Effector CD8-positive, alpha-beta T cell (primary cell): ENCODE results near the gene ATP2B1.
"Not testable (repeated sequence)": the region's sequence is repeated elsewhere in the genome, so short reads cannot be mapped to it uniquely, and the experiment has no call there.

ENCODE experiments used
- DNase-seq: peaks from one replicate; lab custom pipeline; 2025; lab: John Stamatoyannopoulos, UW
- total RNA-seq, 4 experiments: gene quantifications; one replicate each; lab custom pipeline; 2026; lab: John Stamatoyannopoulos, UW

Gene ATP2B1
- 83.2 to 170 (median 87.9) reads per million in 4 experiments for total RNA-seq

DNA sequence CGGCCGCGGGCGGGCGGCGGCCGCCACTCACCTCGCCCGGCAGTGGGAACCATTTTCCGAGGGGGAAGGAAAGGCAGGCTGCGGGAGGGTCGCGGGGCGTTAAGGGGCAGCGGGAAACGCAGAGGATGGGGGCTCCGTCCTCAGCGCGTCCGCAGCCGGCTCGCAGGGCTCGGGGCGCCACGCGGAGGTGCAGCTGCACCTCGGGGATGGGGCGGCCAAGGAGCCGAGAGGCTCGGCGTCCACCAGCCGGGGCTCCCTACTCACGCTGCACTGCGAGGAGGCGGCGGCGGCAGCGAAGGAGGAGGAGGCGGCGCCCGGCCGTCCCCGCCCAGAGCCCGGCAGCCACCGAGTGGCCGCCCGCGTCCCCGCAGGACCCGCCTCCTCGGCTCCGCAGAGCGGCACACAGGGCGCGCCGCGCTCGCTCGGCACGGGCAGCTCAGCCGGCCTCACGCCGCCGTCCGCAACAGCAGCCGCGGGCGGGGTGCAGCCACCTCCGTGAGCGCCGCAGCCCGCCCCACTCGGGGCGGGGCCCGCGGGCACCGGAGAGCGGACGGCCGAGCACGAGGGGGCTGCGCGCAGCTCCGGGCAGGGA lies at the start of gene ATP2B1:
Gene ATP2B1, minus strand, starts transcription at position 274 of the 592 bp plus-strand sequence. CDS start 52,952 bp downstream, outside the sequence.
- DNase-seq, result peak; percentile 66

DNA sequence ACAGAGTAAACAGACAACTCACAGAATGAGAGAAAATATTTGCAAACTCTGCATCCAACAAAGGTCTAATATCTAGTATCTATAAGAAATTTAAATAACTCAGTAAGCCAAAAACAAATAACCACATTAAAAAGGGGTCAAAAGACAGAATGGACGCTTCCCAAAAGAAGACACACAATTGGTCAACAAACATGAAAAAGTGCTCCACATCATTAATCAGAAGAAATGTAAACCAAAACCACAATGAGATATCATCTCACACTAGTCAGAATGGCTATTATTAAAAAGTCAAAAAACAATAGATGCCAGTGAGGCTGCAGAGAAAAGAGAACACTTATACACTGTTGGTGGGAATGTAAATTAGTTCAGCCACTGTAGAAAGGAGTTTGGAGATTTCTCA lies 49.3 kb upstream of the ATP2B1 start:
- not testable (repeated sequence) for DNase-seq

DNA sequence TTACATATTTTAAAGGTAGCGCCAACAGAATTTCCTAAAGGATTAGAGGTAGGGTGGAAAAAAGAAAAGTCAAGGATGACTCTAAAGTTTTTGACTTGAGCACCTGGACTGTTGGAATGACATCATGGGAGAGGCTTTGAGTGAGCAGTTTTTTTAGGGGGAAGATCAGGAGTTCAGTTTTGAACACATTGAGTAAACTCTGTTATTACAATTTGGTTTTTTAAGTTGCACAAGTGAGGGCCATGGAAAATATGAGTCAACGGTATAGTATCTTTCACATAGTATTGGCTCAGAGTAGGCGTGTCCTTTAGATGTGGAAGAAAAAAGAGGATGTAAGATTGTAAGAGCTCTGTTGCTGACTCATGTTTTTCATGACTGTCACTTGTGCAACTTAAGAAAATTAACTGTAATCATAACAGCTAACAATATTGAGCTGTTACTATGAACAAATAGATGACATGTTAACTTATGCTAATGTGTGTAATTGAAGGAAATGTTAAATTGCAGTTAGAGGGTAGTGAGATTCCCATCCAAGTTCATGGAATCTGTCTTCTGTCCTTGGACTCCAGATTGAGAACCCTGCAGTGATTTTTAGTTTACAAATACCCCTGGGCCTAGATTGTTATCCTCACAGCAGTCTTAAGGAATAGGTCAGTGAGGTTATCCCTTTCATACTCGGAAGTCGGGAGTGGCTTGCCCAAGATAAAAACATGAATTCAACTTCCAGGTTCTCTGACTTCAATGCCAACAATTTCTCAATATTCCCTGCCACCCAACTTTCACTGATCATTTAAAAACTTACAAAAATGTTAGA lies 48.2 kb upstream of the ATP2B1 start:
- no peak for DNase-seq

DNA sequence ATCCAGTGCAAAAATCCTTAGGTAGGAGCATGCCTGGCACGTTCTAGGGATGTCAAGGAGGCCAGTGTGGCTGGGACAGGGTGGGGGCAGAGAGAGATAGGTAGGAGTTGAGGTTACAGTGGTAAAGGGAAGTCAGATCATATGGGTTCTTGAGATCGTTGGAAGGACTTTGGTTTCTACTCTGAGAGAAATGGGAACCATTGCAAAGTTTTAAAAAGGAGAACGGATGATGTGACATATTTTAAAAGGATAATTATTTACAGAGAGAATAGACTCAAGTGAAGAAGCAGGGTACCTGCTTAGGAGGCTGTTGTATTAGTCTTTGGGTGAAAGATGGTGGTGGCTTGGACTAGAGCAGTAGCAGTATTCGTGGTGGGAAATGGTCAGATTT lies 47.6 kb upstream of the ATP2B1 start:
- no peak for DNase-seq

DNA sequence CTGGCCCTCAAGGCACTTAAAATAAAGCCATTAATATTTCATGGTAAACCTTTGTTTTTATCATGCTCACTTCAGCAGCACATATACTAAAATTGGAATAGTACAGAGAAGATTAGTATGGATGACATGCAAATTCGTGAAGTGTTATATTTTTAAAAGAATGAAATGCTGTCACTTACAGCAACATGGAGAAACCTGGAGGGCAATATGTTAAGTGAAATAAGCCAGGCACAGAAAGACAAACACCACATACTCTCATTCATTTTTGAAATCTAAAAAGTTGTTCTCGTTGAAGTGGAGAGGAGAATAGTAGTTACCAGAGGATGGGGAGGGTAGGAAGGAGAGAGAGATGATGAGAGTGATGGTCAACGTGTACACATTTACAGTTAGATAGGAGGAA lies 45.4 kb upstream of the ATP2B1 start:
- DNase-seq, result no peak

DNA sequence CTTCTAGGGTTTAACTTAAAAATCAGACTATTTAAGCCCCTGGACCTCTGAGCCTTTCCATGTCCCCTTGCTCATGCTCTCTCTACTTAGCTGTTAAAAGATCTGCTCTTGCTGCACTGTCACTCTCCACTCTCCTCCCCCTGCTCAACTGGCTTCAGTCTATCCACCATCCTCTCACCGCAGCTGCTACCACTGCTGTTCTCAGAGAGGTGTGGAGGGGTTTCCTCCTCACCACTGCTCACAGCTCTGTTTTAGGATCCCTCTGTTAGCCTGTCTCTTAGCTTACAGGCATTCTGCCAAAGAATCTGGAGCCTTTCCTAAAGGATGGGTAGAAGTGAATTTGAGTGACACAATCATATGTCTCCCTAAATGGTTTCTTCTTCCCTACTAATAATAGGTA lies 43.7 kb upstream of the ATP2B1 start:
- DNase-seq, result no peak

DNA sequence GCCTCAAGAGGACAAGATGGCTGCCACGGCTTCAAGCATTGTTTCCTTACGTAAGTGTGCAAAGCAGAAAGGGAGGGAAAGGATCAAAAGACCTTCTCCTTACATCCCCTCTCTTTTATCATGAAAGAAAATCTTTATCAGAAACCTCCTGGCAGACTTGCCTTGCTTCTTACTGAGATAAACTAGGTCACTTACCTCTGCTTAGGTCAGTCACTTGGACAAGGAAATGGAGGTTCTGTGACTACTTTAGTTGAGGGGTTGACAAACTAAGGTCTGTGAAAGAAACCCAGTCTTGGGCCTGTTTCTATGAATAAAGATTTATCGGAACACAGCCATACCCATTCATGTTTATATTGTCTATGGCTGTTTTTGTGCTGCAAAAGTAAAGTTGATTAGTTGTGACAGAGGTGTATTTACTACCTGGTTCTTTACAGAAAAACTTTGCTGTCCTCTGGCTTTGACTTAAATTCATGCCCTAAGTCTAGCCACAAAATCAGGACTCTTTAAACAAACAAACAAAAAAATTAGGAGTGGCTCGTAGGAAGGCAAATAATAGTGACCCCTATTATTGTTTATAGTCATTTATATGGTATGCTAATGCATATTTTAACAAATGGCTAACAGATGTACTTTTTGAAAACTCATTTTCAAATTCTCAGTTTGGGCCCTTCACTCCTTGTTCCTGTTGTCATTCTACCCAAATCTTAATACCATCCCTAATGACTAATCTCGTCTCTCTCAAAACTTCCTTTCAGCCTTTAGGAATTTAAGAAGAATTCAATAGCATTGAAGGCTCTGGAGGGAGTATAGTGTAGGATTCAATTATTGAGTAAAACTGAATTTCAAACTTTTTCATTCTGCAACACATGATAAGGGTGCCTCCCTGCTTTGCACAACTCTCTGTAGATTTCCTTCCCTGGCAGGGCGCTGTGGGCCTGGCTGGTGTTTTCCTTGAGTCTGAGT lies 42.0 kb upstream of the ATP2B1 start:
- DNase-seq, result no peak

DNA sequence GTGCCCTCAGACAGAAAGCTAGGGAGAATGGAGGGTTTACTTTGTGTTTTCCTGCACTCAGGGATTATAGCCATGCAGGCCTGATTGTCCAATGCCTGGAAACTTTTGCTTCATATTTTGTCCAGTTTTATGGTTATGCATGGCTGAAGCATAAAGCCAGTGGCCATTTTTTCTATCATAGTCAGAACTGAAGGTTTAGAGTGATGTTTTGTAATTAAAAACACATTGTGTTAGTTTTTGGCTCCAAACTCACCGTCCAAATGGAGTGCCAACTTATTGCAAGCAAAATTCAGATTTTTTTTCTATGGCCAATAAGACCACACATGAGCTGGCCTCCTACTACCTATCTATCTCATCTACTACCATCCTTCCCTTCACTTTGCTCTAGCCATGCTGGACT lies 40.2 kb upstream of the ATP2B1 start:
- no peak for DNase-seq

DNA sequence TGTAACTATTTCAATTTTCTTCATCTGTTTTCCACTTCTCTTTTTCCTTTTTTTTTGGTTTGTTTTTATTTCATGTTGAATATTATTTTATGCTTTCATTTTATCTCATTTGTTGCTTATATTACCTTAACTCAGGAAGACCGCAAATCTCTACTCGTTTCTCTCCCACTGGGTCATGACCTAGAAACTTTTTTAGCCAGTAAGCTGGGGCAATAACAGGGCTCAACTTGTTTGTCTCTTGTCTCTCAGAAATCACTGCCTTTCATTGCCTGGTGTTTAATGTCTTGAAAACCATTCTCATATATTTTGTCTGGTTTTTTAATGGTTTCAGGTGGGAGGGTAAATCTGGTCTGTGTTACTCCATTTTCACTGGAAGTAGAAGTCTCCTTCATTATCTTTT lies 36.6 kb upstream of the ATP2B1 start:
- no peak for DNase-seq

DNA sequence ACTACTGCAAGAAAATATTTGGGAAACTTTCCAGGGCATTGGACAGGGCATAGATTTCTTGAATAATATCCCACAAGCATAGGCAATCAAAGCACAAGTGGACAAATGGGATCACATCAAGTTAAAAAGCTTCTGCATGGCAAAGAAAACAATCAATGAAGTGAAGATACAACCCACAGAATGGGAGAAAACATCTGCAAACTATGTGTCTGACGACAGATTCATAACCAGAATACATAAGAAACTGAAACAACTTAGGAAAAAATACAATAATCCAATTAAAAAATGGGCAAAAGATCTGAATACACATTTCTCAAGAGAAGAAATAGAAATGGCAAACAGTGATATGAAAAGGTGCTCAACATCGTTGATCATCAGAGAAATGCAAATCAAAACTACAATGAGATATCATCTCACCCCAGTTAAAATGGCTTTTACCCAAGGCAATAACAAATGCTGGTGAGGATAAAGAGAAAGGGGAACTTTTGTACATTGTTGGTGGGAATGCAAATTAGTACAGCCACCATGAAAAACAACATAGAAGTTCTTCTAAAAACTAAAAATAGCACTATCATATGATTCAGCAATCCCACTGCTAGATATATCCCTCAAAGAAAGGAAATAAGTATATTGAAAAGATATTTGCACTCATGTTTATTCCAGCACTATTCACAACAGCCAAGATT lies 33.8 kb upstream of the ATP2B1 start:
- no peak for DNase-seq

DNA sequence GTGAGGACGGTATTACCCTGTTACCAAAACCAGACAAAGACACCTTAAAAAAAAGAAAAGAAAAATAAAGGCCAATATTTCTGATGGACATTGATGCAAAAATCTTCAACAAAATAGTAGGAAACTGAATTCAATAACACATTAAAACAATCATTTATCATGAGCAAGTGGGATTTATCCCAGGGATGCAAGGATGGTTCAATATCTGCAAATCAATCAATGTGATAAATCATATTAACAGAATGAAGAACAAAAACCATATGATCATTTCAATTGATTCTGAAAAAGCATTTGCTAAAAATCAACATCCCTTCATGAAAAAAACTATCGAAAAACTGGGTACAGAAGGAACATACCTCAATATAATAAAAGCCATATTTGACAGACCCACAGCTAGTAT lies 32.3 kb upstream of the ATP2B1 start:
- DNase-seq, result no peak

DNA sequence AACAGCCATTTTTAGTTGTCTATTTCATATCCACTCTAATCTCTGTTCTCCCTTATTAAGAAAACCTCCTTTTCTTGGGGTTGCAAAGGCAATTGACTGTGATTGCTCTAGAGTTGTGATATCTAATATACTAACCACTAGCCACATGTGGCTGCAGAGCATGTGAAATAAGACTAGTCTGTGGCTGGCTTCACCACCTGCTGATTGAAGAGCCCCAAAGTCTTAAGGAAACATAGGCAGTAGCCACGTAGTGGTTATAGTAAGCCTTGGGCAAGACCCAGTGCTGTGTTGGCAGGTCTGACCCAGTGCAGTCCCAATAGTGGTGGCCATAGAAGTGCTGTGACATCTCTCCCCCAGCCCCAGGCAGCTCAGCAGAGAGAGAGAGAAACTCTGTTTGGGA lies 28.4 kb upstream of the ATP2B1 start:
- DNase-seq, result no peak

DNA sequence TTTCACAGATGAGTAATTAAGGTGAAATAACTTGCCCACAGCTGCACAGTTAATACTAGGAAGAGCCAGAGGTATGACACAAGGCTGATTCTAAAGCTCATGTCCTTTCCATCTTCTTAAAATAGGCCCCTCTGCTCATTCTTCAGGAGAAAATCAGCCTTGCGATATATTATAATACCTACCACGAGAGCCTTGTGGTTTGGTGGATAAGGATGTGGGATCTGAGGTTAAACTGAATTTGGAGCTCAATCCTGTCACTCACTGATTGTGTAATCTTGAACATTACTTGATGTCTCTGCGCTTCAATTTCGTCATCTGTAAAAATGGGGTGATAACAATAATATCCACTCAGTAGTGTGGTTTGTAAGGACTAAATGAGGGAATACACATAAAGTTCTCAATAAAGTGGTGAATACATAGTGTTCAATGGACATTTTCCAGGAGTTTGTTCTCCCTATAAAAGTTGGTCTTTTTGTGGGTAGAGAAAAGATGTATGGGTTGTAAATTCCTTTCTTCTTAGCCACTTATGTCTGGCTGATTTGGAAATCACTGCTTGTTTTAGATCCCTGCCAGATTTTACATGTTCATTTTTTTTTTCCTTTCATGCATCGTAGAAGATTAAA lies 25.1 kb upstream of the ATP2B1 start:
- no peak for DNase-seq

DNA sequence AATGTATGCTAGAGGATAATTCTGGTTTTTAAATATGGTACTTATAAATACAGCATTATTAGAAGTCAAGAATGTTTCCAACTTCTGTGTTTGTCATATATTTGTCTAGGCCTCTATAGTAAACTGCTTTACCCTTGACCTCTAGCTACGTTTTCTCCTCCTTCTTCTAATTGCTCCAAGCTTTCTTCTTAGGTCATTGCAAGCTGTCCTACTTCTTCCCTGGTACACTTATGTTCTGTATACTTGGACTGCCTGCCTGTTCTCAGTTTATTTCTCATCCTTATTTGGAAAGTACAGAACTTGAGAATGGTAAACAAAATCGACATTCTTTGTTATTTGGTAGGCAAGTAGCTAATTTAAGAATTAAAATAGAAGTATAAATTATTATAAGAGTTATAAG lies 23.9 kb upstream of the ATP2B1 start:
- no peak for DNase-seq

DNA sequence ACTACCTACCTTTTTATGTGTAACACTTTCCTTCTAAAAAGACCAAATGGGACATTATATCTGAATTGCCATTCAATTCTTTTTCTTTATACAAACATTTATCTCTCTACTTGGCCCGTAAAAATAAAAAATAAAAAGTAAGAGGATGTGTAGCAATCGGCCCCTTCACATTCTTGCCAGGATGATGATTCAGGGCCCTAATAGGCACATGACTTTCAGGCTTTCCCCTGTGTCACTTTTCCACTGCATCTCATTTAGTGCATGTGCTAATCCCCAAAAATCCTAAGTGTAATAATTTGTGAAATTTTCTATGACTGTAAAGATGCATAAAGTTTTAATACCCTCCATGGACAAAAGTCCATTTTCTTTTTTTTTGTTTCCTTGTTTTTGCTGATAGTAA lies 23.0 kb upstream of the ATP2B1 start:
- DNase-seq, result no peak

DNA sequence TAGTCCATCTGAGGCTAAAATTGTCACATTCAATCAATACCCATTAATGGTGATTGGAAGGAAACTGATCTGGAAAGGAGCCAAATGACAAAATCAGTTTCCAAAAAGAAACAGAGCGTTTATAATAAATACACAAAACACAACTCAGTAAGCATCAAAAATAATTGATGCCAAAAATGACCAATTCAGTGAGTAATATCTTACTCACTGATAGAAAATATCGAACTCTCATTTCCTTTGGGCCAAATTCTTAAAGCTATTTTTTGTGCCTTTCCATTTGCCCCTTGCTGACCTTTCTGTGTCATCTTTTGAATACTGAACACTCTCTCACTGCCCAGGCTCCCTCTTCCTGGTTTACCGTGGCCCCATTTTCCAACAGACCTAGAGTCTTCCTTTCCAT lies 22.5 kb upstream of the ATP2B1 start:
- no peak for DNase-seq

DNA sequence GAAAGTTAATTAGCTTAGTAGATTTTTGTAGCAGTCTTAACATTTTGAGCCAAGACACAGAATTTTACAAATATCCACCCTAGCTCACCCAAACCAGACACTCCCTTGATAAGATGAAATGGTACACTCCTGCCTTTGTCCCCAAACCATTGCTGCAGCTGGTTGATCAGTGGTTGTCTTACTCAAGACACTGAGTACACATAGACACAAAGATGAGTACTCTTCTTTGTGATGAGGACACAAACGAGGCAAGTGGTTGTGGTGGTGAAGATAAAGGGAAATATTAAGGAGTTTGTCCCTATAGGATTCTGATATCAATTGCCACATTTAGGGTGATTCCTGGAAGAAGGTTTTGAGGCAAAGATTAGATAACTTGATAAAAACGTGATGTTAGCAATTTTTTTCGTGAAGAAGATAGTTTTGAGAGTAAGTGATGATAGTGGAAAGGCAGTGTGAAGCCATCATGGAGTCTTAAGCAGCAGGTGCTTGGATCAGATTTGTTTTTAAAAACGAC lies 21.4 kb upstream of the ATP2B1 start:
- DNase-seq, result no peak

DNA sequence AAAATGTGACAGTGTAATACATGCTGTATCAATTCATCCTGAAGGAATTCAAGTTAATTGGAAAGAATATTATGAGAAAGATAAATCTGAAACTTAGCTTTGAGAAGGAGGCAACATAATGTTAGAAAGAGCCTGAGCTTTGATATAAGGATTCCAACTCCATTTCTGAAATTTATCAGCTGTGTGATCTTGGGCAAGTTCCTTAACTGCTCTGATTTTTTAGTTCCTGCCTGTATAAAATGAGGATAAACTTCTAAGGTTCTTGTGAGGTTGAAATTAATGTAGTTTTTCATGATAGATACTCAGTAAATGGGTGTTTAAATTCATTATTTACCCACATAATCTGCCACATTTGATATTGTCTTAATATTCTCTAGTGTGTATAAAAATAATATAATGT lies 14.6 kb upstream of the ATP2B1 start:
- DNase-seq, result no peak

DNA sequence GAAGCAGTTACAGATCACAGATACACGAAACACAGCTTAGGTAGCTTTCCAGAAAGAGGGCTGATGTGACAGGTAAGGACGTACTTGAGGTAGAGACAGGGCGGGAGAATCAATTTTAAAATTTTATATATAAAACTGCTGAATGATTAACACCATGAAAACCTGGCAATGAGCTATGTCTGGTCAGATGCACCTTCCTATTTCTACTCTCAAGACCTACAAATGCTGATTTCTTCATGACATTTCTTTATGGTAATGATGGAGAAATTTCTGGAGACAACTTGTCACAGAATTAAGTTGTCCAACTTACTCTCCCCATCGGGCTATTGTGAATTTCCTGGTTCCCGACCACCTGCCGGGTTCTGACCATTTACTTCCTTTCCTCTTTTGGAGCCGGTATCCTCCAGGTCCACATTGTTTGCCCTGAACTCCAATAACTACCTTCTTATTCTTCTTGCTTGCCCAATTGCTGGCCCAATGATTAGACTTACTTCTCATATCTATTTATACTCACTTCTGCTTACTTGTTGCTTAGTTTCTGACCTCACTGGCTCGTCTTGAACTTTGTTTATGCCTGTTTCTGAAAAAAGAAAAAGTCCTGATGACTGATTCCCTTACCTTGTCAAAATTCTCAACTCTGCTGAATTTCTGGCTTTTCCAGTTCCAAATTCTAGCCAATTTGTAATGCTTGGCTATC lies 12.8 kb upstream of the ATP2B1 start:
- DNase-seq, result no peak

DNA sequence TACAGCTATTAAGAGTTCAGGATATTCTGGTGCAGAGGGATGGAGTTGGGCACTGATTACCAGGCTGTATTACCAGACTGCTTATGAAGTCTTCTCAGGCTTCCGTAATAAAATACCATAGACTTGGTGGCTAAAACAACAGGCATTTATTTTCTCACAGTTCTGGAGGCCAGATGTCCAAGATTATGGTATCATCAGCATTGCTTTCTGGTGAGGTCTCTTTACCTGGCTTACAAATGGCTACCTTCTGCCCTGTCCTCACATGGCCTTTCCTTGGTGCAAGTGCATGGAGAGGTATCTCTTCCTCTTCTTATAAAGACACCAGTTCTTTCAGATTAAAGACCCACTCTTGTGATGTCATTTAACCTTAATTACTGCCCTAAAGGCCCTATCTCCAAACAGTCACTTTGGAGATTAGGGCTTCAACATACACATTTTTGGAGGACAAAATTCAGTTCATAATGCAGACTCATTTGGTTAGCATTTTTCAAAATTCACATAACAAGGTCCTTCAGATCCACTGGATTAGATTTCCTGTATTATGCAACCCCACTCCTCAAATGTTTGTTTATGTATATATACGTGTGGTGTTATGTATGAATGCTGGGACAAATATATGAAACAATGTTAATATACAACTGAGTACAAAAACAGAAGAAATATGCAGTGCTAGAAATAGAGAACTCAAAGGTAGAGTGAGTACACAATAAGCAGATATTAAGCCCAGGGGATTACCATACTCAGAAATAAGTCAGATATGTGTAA lies 9.3 kb upstream of the ATP2B1 start:
- no peak for DNase-seq
